Transverse colon (tissue), 4 donors: ENCODE measurements around the gene ATRIP. TPM values are rescaled to one million over a fixed set of nuclear protein-coding genes. Genes with fewer than 3 reads are reported as not detected.

ENCODE experiments used
- DNase-seq: peaks from one replicate; pipeline ENCODE4 v3.0.0-alpha.2; 2019
- H3K27ac ChIP-seq, 4 donors: fragments of 200-600 bp; sonication (generic); 2 replicates each; pipeline ENCODE4 v1.5.1; 2016 to 2018; ENCODE audit warnings: inconsistent platforms in 4 of 4
- H3K27me3 ChIP-seq: fragments of 200-600 bp; sonication (generic); 2 replicates; pipeline ENCODE4 v1.5.1; 2017; ENCODE audit warnings: inconsistent platforms
- H3K36me3 ChIP-seq, 4 donors: fragments of 200-600 bp; sonication (generic); 2 replicates each; pipeline ENCODE4 v1.5.1; 2017 to 2019; ENCODE audit warnings: inconsistent platforms in 4 of 4
- H3K4me1 ChIP-seq, 4 donors: fragments of 200-600 bp; sonication (generic); 2 replicates each; pipeline ENCODE4 v1.5.1; 2017 to 2020; ENCODE audit warnings: inconsistent platforms in 4 of 4
- H3K4me3 ChIP-seq, 4 donors: fragments of 200-600 bp; sonication (generic); 1 replicate in 1 of 4; 2 replicates in 3 of 4; pipeline versions ENCODE4 v1.5.1 to v1.6.1; 2017 to 2019; ENCODE audit warnings: inconsistent platforms in 4 of 4
- H3K9me3 ChIP-seq, 2 donors: fragments of 200-600 bp; sonication (generic); 2 replicates each; pipeline ENCODE4 v1.5.1; 2017 to 2019; ENCODE audit warnings: inconsistent platforms in 2 of 2
- CTCF ChIP-seq, 5 experiments: fragments of 200-600 bp in 3 of 5; fragments of 450-650 bp in 2 of 5; sonication (generic) in 3 of 5; IDR thresholded peaks; 1 replicate in 2 of 5; 2 replicates in 3 of 5; pipeline ENCODE4 v1.5.1; 2016 to 2017; ENCODE audit warnings: antibody characterized with exemption in 5 of 5, inconsistent platforms in 3 of 5, mild to moderate bottlenecking in 2 of 5, moderate library complexity in 1 of 5
- EP300 ChIP-seq: sonication (generic); formaldehyde crosslinking; IDR thresholded peaks from one replicate; pipeline ENCODE4 v1.6.1; 2017; ENCODE audit warnings: antibody characterized with exemption, low read depth
- POLR2A ChIP-seq: fragments of 450-650 bp; IDR thresholded peaks from one replicate; pipeline ENCODE4 v1.6.1; 2016; ENCODE audit warnings: antibody characterized with exemption, mild to moderate bottlenecking, moderate library complexity
- POLR2AphosphoS5 ChIP-seq, 3 donors: sonication (generic); formaldehyde crosslinking; IDR thresholded peaks; one replicate each; pipeline ENCODE4 v1.6.1; 2016; ENCODE audit warnings: antibody characterized with exemption in 3 of 3
- WGBS, 2 donors: methylation state at CpG; one replicate each; pipeline ENCODE4 v1.1.5; 2018; ENCODE audit warnings: low coverage in 1 of 2; 5-methylcytosine and 5-hydroxymethylcytosine counted together
- in situ Hi-C, 4 donors: fragments of 200-750 bp; cut with MboI; loops; one replicate each; pipeline versions ENCODE4 v1.15.0 to v1.15.1; 2017; ENCODE audit warnings: low sequenced_read_pairs in 3 of 4, low pct_ligation_motif_present in 1 of 4, low pct_unique_long_range_greater_than_20kb in 1 of 4
- intact Hi-C: fragments of 100-400 bp; cut with DNase I; formaldehyde crosslinking; loops from one replicate; pipeline ENCODE4 v1.15.1; 2023; ENCODE audit warnings: low total_unique reads
- total RNA-seq, 4 donors: library from RNA; depleted of rRNA; stranded (reverse); fragments of >200 nt; gene quantifications; one replicate each; pipeline ENCODE4 v1.1.0, GENCODE V29; 2016

Gene ATRIP
- total RNA-seq, 4 donors from 2014 or later = 1.8 to 4.4 (median 2.9) TPM

GRCh38 chr3:48465237-48465530, 18.6 kb downstream of the ATRIP start:
- TF ChIP-seq CTCF (IDR thresholded peaks at IDR 0.05) = no peak
- no peak for TF ChIP-seq EP300
- TF ChIP-seq POLR2AphosphoS5 (IDR thresholded peaks at IDR 0.05) = no peak
- TF ChIP-seq POLR2A = no peak
- Histone ChIP-seq H3K9me3 (no peaks in the 10 kb centered on the region), H3K4me3 (no peak overlapping the region), H3K4me1 (peaks cover 37 to 54% (median 47%) of the 10 kb centered on the region in 4 donors), H3K27me3 (no peaks in the 10 kb centered on the region), H3K36me3 (peaks cover 0 to 4% (median 1%) of the 10 kb centered on the region in 4 donors), H3K27ac (peak overlapping the region; percentile 96 to 100 (median 99))
- intact Hi-C loops (loop anchor here (2.0 kb wide), 1 partner anchor 84 kb away; no protein-coding TSS in a partner anchor), in situ Hi-C loops (loop anchor here in 1 of 4 donors (10.0 kb wide), 1 partner anchor 80 kb away; no protein-coding TSS in a partner anchor)
- no peak for DNase-seq
- 18% methylated on average over 7 of the region's 7 CpGs; no CpG with 5 or more reads in 1 of the 2 donors for WGBS, 2 donors

- Histone ChIP-seq H3K4me1 (peaks cover 42 to 60% (median 51%) of the 10 kb centered on the region in 4 donors), H3K4me3 (peak overlapping the region; percentile 37 to 52 (median 46)), H3K9me3 (no peaks in the 10 kb centered on the region), H3K27ac (peak overlapping the region; percentile 96 to 100 (median 99)), H3K36me3 (no peaks in the 10 kb centered on the region), H3K27me3 (no peaks in the 10 kb centered on the region)
- intact Hi-C loops = loop anchor here (2.0 kb wide), 1 partner anchor 83 kb away; no protein-coding TSS in a partner anchor
- WGBS, 2 donors = 0 to 14% methylated on average over 10 to 18 of the region's 21 CpGs
- in situ Hi-C loops = loop anchor here in 1 of 4 donors (10.0 kb wide), 1 partner anchor 79 kb away; no protein-coding TSS in a partner anchor
- TF ChIP-seq POLR2A (peak; percentile 94), POLR2AphosphoS5 (IDR thresholded peaks at IDR 0.05) (peak; percentile 96 to 97 (median 96)), EP300 (no peak), CTCF (IDR thresholded peaks at IDR 0.05) (peak; percentile 53 to 83 (median 64))
- peak; percentile 95 for DNase-seq
Observed at GRCh38 chr3:48465531-48466378, 19.2 kb downstream of the ATRIP start.

GRCh38 chr3:48466386-48467109, 20.0 kb downstream of the ATRIP start:
- no peak for TF ChIP-seq POLR2A
- no peak for TF ChIP-seq EP300
- TF ChIP-seq POLR2AphosphoS5 (IDR thresholded peaks at IDR 0.05) = peak in 2 of 3 donors; percentile 11 to 28
- H3K27ac ChIP-seq = peak overlapping the region; percentile 96 to 100 (median 99)
- in situ Hi-C loops = loop anchor here in 1 of 4 donors (10.0 kb wide), 1 partner anchor 78 kb away; no protein-coding TSS in a partner anchor
- peak overlapping the region; percentile 37 to 52 (median 46) for H3K4me3 ChIP-seq
- intact Hi-C loops = no loop called here
- WGBS, 2 donors = 6 to 20% methylated on average over 1 to 11 of the region's 19 CpGs
- peak; percentile 48 for DNase-seq
- H3K36me3 ChIP-seq = no peaks in the 10 kb centered on the region
- no peaks in the 10 kb centered on the region for H3K27me3 ChIP-seq
- no peaks in the 10 kb centered on the region for H3K9me3 ChIP-seq
- peaks cover 48 to 66% (median 57%) of the 10 kb centered on the region in 4 donors for H3K4me1 ChIP-seq

GRCh38 chr3:48467110-48467454, 20.5 kb downstream of the ATRIP start:
- intact Hi-C loops (no loop called here), in situ Hi-C loops (loop anchor here in 1 of 4 donors (10.0 kb wide), 1 partner anchor 78 kb away; no protein-coding TSS in a partner anchor)
- peaks cover 53 to 71% (median 63%) of the 10 kb centered on the region in 4 donors for H3K4me1 ChIP-seq
- 58% methylated on average over 4 of the region's 9 CpGs; no CpG with 5 or more reads in 1 of the 2 donors for WGBS, 2 donors
- no peaks in the 10 kb centered on the region for H3K9me3 ChIP-seq
- no peaks in the 10 kb centered on the region for H3K27me3 ChIP-seq
- H3K4me3 ChIP-seq = peak overlapping the region in 2 of 4 donors; percentile 45 to 52
- no peak for DNase-seq
- no peaks in the 10 kb centered on the region for H3K36me3 ChIP-seq
- no peak for TF ChIP-seq POLR2AphosphoS5 (IDR thresholded peaks at IDR 0.05)
- TF ChIP-seq POLR2A = no peak
- TF ChIP-seq EP300 = no peak
- no peak for TF ChIP-seq CTCF (IDR thresholded peaks at IDR 0.05)
- peak overlapping the region; percentile 96 to 100 (median 99) for H3K27ac ChIP-seq
